ENCODE data around the gene XXYLT1. TPM values are rescaled to one million over a fixed set of nuclear protein-coding genes. Genes with fewer than 3 reads are reported as not detected.

XXYLT1 gene
- total RNA-seq, 1 donor from 2014 or later = 16.4 TPM

DNA sequence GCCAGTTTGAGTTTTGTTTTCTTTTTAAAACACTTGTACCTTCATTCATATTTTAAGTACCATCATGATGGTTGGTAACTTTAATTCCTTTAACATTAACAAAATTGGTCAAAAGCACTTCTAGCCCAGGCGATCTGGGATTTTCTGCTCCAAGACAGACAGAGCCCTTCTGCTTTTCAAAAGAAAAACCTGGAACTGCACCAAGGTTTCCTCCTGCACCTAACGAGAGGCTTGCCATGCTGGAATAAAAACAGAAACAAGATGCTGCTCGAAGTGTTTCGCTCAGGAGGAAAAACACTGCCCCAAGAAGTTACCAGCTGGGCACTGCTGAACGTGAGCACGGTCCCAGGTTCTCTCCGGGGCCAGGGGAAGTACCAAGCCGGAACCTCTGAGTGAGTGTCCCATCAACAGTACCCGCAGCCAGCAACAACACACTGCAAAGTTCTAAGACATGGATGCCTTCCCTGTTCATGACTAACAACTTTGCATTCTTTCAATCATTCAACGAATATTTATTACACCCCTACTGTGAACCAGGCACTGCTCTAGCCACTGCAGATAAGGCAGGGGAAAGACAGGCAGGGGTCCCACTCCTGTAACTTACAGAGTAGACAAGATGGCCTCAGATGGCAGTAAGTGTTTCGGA is 98.8 kb downstream of the XXYLT1 start:
- no peak for DNase-seq (ENCODE audit: low read depth)

DNA sequence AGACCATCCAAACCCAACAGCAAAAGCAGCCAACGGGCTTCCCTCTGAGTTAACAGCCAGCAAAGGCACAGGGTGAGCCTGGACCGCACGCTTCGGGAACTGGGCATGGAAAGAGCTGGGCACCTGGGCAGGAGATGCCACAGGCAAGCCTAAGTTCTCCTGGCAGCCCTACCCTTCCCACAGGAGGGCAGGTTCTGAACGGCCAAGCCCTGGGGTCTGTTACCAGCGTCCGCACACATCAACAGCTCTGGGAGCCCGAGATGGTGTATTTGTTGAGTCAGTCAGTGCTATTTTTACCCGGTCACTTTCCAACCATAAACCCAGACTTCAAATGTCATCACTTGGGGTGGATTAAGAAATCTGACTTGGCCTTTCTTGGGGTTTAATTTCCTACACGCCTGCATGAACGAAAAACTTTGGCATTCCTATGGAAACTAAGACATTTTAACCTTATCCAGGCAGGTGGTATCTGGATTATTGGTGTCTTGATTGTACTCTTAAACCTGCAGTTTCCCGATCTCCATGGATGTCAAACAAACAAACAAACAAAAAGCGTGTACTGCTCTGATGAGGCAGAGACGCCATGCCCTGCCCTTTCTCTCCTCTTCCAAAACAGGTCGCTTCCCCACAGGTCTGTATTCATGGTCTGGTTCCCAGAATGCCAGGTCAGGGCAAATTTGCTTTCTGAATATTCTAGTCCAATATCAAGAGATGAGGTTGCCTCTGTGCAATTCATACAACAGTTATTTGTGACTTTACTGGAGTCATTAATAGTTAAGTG is 99.7 kb downstream of the XXYLT1 start:
- DNase-seq (ENCODE audit: low read depth) = no peak
- TF ChIP-seq, protein P1, sequence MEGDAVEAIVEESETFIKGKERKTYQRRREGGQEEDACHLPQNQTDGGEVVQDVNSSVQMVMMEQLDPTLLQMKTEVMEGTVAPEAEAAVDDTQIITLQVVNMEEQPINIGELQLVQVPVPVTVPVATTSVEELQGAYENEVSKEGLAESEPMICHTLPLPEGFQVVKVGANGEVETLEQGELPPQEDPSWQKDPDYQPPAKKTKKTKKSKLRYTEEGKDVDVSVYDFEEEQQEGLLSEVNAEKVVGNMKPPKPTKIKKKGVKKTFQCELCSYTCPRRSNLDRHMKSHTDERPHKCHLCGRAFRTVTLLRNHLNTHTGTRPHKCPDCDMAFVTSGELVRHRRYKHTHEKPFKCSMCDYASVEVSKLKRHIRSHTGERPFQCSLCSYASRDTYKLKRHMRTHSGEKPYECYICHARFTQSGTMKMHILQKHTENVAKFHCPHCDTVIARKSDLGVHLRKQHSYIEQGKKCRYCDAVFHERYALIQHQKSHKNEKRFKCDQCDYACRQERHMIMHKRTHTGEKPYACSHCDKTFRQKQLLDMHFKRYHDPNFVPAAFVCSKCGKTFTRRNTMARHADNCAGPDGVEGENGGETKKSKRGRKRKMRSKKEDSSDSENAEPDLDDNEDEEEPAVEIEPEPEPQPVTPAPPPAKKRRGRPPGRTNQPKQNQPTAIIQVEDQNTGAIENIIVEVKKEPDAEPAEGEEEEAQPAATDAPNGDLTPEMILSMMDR (conservative IDR thresholded peaks at IDR 0.05; ENCODE audit: low read depth, low read length) = no peak
- H3K4me3 ChIP-seq (ENCODE audit: low read depth, low read length) = no peak overlapping the region

More for the DNA sequence above, 98.8 kb downstream of the XXYLT1 start:
- H3K4me3 ChIP-seq (ENCODE audit: low read depth, low read length) = no peak overlapping the region
- TF ChIP-seq, protein P1 (conservative IDR thresholded peaks at IDR 0.05; ENCODE audit: low read depth, low read length) = no peak

DNA sequence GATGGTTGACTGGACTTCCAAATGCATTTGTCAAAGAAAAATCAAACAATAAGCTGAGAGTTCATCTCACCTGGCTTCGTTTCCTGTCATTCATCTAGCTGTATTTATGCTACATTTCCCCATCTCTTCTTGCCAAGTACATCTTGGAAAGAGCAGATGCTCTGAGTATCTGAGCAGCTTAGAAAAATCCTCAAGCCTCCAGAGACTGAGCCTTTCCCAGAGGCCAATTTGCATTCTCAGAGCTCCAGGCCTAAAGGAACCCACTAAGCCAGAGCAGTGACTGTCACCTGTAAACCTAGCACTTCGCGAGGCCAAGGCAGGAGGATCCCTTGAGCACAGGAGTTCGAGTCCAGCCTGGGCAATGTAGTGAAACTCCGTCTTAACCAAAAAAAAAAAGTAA is 100.5 kb downstream of the XXYLT1 start:
- DNase-seq (ENCODE audit: low read depth) = no peak
- no peak overlapping the region for H3K4me3 ChIP-seq (ENCODE audit: low read depth, low read length)
- TF ChIP-seq, protein P1 (conservative IDR thresholded peaks at IDR 0.05; ENCODE audit: low read depth, low read length) = no peak

DNA sequence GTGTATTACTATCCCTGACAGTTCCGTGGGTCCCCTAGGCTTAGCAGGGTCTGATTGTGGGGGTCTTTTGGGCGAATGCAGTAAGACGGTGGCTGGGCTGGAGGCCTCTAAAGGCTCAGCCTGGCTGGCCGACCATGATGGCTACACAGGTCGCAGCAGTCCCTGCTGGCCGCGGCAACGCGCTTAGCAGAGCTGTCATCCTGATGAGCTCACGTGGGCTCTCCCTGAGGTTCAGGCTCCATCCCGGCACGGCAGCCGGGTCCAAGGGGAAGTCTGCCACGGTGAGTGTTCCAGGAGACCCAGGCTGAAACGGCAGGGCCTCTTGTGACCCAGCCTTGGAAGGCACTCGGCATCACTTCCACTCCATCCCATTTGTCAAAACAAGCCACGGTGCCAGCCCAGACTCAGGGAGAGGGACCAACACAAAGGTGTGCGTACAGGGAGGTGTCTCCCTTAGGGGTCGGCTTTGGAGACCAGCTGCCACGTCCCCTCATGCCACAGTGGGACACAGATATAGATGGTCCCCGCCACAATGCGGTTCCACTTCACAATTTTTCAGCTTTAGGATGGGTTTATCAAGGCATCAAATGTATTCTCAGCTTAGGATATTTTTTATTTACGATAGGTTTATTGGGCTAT is 101.8 kb downstream of the XXYLT1 start:
- no peak for DNase-seq (ENCODE audit: low read depth)
- H3K4me3 ChIP-seq (ENCODE audit: low read depth, low read length) = no peak overlapping the region
- TF ChIP-seq, protein P1 (conservative IDR thresholded peaks at IDR 0.05; ENCODE audit: low read depth, low read length) = no peak

DNA sequence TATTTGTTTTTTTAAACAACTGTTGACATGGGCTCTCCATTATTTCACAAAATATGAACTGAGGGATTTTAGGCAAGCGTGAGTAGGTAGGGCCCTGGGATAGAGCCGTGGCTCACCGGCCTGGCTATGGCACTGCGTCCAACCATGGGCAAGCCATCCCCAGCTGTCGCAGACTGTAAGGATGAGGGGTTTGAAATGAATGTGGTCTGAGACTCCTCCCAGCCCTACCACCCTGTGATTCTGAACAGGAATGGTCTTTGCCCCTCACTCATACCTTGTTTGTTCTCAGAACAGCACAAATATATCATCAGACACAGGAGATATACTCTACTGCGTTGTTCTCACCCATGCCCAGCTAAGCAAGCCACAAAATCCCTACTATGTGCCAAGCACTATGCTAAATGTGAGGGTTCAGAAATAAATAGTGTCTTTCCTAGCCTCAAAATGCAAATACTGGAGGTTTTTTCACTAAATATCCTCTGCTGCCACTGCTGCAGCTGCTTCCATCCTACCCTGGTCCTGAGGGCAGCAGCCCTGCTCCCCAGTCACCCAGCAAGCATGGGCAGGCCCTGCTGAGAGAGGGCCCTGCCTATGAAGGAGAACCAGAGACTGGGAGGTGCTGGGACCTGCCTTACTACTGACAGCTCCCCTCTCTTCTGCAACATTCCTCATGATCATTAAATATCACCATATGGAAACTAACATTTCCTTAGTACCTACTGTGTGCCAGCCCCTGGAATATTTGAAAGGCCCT is 102.8 kb downstream of the XXYLT1 start:
- no peak overlapping the region for H3K4me3 ChIP-seq (ENCODE audit: low read depth, low read length)
- no peak for DNase-seq (ENCODE audit: low read depth)
- TF ChIP-seq, protein P1 (conservative IDR thresholded peaks at IDR 0.05; ENCODE audit: low read depth, low read length) = no peak

DNA sequence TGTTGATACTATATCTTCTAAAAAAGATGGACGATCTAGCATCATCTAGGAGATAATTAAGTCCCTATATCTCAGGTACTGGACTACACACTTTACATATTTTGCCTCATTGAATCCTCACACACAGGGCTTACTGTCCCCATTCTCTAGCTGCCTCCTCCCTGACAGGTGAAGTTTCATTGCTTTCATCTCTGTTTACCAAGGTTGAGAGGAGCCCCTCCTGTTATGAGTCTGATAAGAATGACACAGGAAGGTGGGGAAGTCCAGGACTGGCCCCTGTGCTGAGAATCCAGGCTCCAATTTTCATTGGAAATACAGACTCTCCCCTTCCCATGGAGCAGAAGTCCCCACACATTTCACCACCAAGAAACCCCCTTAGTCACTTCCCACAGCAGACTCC is 105.2 kb downstream of the XXYLT1 start:
- TF ChIP-seq, protein P1 (conservative IDR thresholded peaks at IDR 0.05; ENCODE audit: low read depth, low read length) = no peak
- H3K4me3 ChIP-seq (ENCODE audit: low read depth, low read length) = no peak overlapping the region
- DNase-seq (ENCODE audit: low read depth) = no peak

Measured in epithelial cell of proximal tubule (primary cell).